HG03039 (cell line): ENCODE results near the gene DOCK1.
"Not testable (repeated sequence)": the region's sequence is repeated elsewhere in the genome, so short reads cannot be mapped to it uniquely, and the experiment has no call there.

Experiments
- ATAC-seq: cut with Tn5 transposase; IDR thresholded peaks from one replicate; pipeline ENCODE4 v1.9.1; 2021; ENCODE audit warnings: mild to moderate bottlenecking, moderate library complexity; ENCODE audit not compliant: unreplicated experiment

Gene DOCK1

GRCh38 chr10:126902157-126902556 is 3.1 kb upstream of the DOCK1 start:
- no peak for ATAC-seq

- ATAC-seq = no peak
Measured at GRCh38 chr10:126903656-126904360, 1.4 kb upstream of the DOCK1 start.

- no peak for ATAC-seq
Measured at GRCh38 chr10:126904516-126904817, 761 bp upstream of the DOCK1 start.

- ATAC-seq = no peak
Measured at GRCh38 chr10:126905776-126906703, 812 bp downstream of the DOCK1 start.

- ATAC-seq = no peak
Measured at GRCh38 chr10:126906704-126907422, 1.6 kb downstream of the DOCK1 start.

- no peak for ATAC-seq
Measured at GRCh38 chr10:126907423-126907970, 2.3 kb downstream of the DOCK1 start.

GRCh38 chr10:126908225-126908624 is 3.0 kb downstream of the DOCK1 start:
- no peak for ATAC-seq

- no peak for ATAC-seq
Measured at GRCh38 chr10:126908729-126909128, 3.5 kb downstream of the DOCK1 start.

GRCh38 chr10:126909147-126909546 is 3.9 kb downstream of the DOCK1 start:
- ATAC-seq = no peak

- ATAC-seq = no peak
Measured at GRCh38 chr10:126910196-126910595, 5.0 kb downstream of the DOCK1 start.

GRCh38 chr10:126910798-126911197 is 5.6 kb downstream of the DOCK1 start:
- no peak for ATAC-seq

- ATAC-seq = no peak
Measured at GRCh38 chr10:126911301-126911700, 6.1 kb downstream of the DOCK1 start.

- no peak for ATAC-seq
Measured at GRCh38 chr10:126913316-126913715, 8.1 kb downstream of the DOCK1 start.

- no peak for ATAC-seq
Measured at GRCh38 chr10:126914561-126914960, 9.3 kb downstream of the DOCK1 start.

GRCh38 chr10:126916952-126917351 is 11.7 kb downstream of the DOCK1 start:
- ATAC-seq = not testable (repeated sequence)

GRCh38 chr10:126917375-126917774 is 12.1 kb downstream of the DOCK1 start:
- no peak for ATAC-seq

GRCh38 chr10:126917975-126918908 is 13.0 kb downstream of the DOCK1 start:
- no peak for ATAC-seq

GRCh38 chr10:126919426-126919825 is 14.2 kb downstream of the DOCK1 start:
- no peak for ATAC-seq

GRCh38 chr10:126921162-126921561 is 15.9 kb downstream of the DOCK1 start:
- no peak for ATAC-seq

- ATAC-seq = no peak
Measured at GRCh38 chr10:126921974-126922525, 16.8 kb downstream of the DOCK1 start.
